ENCODE results near the gene GALNT2. TPM values are rescaled to one million over a fixed set of nuclear protein-coding genes. Genes with fewer than 3 reads are reported as not detected.

The GALNT2 gene
- total and polyA plus RNA-seq, 9 of the 15 experiments (the other 6 are each of a cell fraction or from before 2014, with no cell fraction given) = 1.6 to 106 (median 51.9) TPM

GRCh38 chr1:230127105-230128054 is 60.3 kb downstream of the GALNT2 start (continued):
- peak; percentile 75 for TF ChIP-seq ZNF592 (IDR thresholded peaks at IDR 0.05)
- peak; percentile 58 for TF ChIP-seq RBFOX2 (IDR thresholded peaks at IDR 0.05; ENCODE audit: low read depth, low read length)
- peak; percentile 62 to 88; a peak in 3 of 4 replicates for TF ChIP-seq MNT (conservative IDR thresholded peaks at IDR 0.05)
- TF ChIP-seq VEZF1 (CRISPR knock-in tag; IDR thresholded peaks at IDR 0.05) = peak; percentile 99
- peak; percentile 58; the same call in 1 of the 2 replicates for TF ChIP-seq TARDBP (IDR thresholded peaks at IDR 0.05)
- peak; percentile 39; the same call in 1 of the 2 replicates for TF ChIP-seq KLF6 (CRISPR knock-in tag; IDR thresholded peaks at IDR 0.05; ENCODE audit: borderline replicate concordance)
- TF ChIP-seq ETV6 (IDR thresholded peaks at IDR 0.05; ENCODE audit: borderline replicate concordance in 1 of 2, low read depth in 2 of 2, low read length in 1 of 2) = peak in 1 of 2 experiments; percentile 58; a peak in 1 of 4 replicates
- TF ChIP-seq ETV6 (CRISPR knock-in tag; IDR thresholded peaks at IDR 0.05; ENCODE audit: borderline replicate concordance) = no peak
- peak; percentile 70 for TF ChIP-seq BRD9 (IDR thresholded peaks at IDR 0.05; ENCODE audit: low read depth, partially characterized antibody)
- TF ChIP-seq ZMIZ1 (IDR thresholded peaks at IDR 0.05; ENCODE audit: low read depth in 2 of 2, low read length in 2 of 2) = peak in 1 of 2 experiments; percentile 95; a peak in 2 of 4 replicates
- peak; percentile 68 for TF ChIP-seq CHAMP1 (IDR thresholded peaks at IDR 0.05)

Data from K562 (cell line).